ENCODE results near the gene CCDC85B. TPM values are rescaled to one million over a fixed set of nuclear protein-coding genes. Genes with fewer than 3 reads are reported as not detected.

The CCDC85B gene
- total and polyA plus RNA-seq, 2 of the 13 experiments (the other 11 are each of a cell fraction or from before 2014, with no cell fraction given), result 8.2 to 19.5 TPM

- TF ChIP-seq GRHL1 (CRISPR knock-in tag; conservative IDR thresholded peaks at IDR 0.05) (no peak), TSC22D2 (CRISPR knock-in tag; IDR thresholded peaks at IDR 0.05; ENCODE audit: borderline replicate concordance) (no peak), SMAD9 (CRISPR knock-in tag; IDR thresholded peaks at IDR 0.05) (no peak), ZNF20 (CRISPR knock-in tag; IDR thresholded peaks at IDR 0.05) (no peak; the same call in 1 of the 2 replicates), ZNF839 (CRISPR knock-in tag; IDR thresholded peaks at IDR 0.05; ENCODE audit: borderline replicate concordance) (0 out of 2 replicates have a peak, but pooled peaks have one; percentile 50), ZNF160 (CRISPR knock-in tag; IDR thresholded peaks at IDR 0.05) (peak; percentile 64; the same call in 1 of the 2 replicates), THAP9 (CRISPR knock-in tag; IDR thresholded peaks at IDR 0.05; ENCODE audit: borderline replicate concordance) (no peak), ZNF460 (CRISPR knock-in tag; IDR thresholded peaks at IDR 0.05; ENCODE audit: borderline replicate concordance) (no peak), YEATS2 (CRISPR knock-in tag; IDR thresholded peaks at IDR 0.05; ENCODE audit: borderline replicate concordance) (0 out of 2 replicates have a peak, but pooled peaks have one; percentile 85), ZBTB2 (CRISPR knock-in tag; IDR thresholded peaks at IDR 0.05; ENCODE audit: low read depth) (no peak; the same call in none of the 2 replicates), GPBP1L1 (CRISPR knock-in tag; IDR thresholded peaks at IDR 0.05) (no peak), NFAT5 (CRISPR knock-in tag; IDR thresholded peaks at IDR 0.05) (no peak)
These were observed 32.4 kb upstream of the CCDC85B start, which contains the start of gene CFL1 (continued) for GRCh38 chr11:65857853-65858680.

Measured in HepG2 (cell line).